Coronary artery (tissue), 2 donors: ENCODE data around the gene HABP4.
A peak's percentile ranks its signal among the peaks of the same experiment; 100 is the strongest.

ENCODE experiments used
- DNase-seq: peaks from one replicate; pipeline ENCODE4 v3.0.0-alpha.2; 2017; ENCODE audit warnings: low spot score
- H3K27ac ChIP-seq, 2 donors: fragments of 200-600 bp; sonication (generic); one replicate each; pipeline ENCODE4 v1.5.1; 2016 to 2019
- H3K4me3 ChIP-seq: fragments of 200-600 bp; sonication (generic); 2 replicates; pipeline ENCODE4 v1.5.1; 2016; ENCODE audit warnings: mild to moderate bottlenecking, moderate library complexity
- CTCF ChIP-seq: fragments of 200-600 bp; sonication (generic); IDR thresholded peaks from one replicate; pipeline ENCODE4 v1.5.1; 2019; ENCODE audit warnings: antibody characterized with exemption

Gene HABP4

GRCh38 chr9:96484521-96484931, 34.6 kb downstream of the HABP4 start:
- DNase-seq, result no peak
- TF ChIP-seq CTCF, result no peak
- H3K4me3 ChIP-seq, result no peak overlapping the region
- peak overlapping the region; percentile 87 to 93 for H3K27ac ChIP-seq

- Histone ChIP-seq H3K27ac (peak overlapping the region; percentile 87 to 93), H3K4me3 (no peak overlapping the region)
- no peak for DNase-seq
- no peak for TF ChIP-seq CTCF
Observed at GRCh38 chr9:96485280-96485679, 35.3 kb downstream of the HABP4 start.

- Histone ChIP-seq H3K4me3 (peak overlapping the region; percentile 43), H3K27ac (peak overlapping the region; percentile 87 to 93)
Observed at GRCh38 chr9:96486386-96487028, 36.5 kb downstream of the HABP4 start.

GRCh38 chr9:96487029-96487396, 37.0 kb downstream of the HABP4 start:
- Histone ChIP-seq H3K4me3 (no peak overlapping the region), H3K27ac (peak overlapping the region; percentile 87 to 93)
- no peak for TF ChIP-seq CTCF
- DNase-seq, result no peak

More at GRCh38 chr9:96486386-96487028, 36.5 kb downstream of the HABP4 start:
- TF ChIP-seq CTCF, result no peak
- peak; percentile 86 for DNase-seq

GRCh38 chr9:96487949-96488348, 38.0 kb downstream of the HABP4 start:
- TF ChIP-seq CTCF, result no peak
- Histone ChIP-seq H3K27ac (peak overlapping the region; percentile 87 to 93), H3K4me3 (no peak overlapping the region)
- DNase-seq, result no peak

GRCh38 chr9:96489482-96489979, 39.6 kb downstream of the HABP4 start:
- DNase-seq, result no peak
- Histone ChIP-seq H3K27ac (peak overlapping the region in 1 of 2 donors; percentile 93), H3K4me3 (no peak overlapping the region)
- TF ChIP-seq CTCF, result no peak

GRCh38 chr9:96490534-96491078, 40.6 kb downstream of the HABP4 start:
- Histone ChIP-seq H3K4me3 (no peak overlapping the region), H3K27ac (peak overlapping the region; percentile 50 to 61)
- no peak for TF ChIP-seq CTCF
- no peak for DNase-seq
